ENCODE data around the gene CASZ1.

CASZ1 gene

DNA sequence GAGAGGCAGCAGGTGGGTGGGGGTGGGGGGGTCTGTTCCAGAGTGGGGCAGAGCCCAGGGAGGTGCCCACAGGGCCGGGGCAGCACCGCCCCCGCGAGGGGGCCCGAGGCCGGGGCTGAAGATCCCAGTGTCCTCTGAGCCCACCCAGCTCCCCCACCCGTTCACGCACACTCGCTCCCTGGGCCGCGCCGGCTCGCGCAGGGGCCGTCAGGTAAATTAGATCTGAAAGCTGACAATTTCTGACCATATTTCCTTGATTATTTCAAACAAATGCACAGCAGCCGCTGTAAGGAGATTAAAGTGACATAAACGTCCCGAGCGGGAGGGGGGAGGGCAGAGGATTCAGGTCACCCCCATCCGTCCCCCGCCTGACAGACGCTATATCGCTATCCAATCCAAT is 118.0 kb downstream of the CASZ1 start:
- H3K4me3 ChIP-seq (ENCODE audit: low read depth, low read length) = no peak overlapping the region
- TF ChIP-seq, protein P1, sequence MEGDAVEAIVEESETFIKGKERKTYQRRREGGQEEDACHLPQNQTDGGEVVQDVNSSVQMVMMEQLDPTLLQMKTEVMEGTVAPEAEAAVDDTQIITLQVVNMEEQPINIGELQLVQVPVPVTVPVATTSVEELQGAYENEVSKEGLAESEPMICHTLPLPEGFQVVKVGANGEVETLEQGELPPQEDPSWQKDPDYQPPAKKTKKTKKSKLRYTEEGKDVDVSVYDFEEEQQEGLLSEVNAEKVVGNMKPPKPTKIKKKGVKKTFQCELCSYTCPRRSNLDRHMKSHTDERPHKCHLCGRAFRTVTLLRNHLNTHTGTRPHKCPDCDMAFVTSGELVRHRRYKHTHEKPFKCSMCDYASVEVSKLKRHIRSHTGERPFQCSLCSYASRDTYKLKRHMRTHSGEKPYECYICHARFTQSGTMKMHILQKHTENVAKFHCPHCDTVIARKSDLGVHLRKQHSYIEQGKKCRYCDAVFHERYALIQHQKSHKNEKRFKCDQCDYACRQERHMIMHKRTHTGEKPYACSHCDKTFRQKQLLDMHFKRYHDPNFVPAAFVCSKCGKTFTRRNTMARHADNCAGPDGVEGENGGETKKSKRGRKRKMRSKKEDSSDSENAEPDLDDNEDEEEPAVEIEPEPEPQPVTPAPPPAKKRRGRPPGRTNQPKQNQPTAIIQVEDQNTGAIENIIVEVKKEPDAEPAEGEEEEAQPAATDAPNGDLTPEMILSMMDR (IDR thresholded peaks at IDR 0.05; ENCODE audit: low read depth, low read length) = no peak

GRCh38 chr1:10677491-10678391 is 118.7 kb downstream of the CASZ1 start:
- no peak overlapping the region for H3K4me3 ChIP-seq (ENCODE audit: low read depth, low read length)
- TF ChIP-seq, protein P1 (IDR thresholded peaks at IDR 0.05; ENCODE audit: low read depth, low read length) = no peak

GRCh38 chr1:10676963-10677362 is 119.5 kb downstream of the CASZ1 start:
- H3K4me3 ChIP-seq (ENCODE audit: low read depth, low read length) = no peak overlapping the region
- TF ChIP-seq, protein P1 (IDR thresholded peaks at IDR 0.05; ENCODE audit: low read depth, low read length) = no peak

DNA sequence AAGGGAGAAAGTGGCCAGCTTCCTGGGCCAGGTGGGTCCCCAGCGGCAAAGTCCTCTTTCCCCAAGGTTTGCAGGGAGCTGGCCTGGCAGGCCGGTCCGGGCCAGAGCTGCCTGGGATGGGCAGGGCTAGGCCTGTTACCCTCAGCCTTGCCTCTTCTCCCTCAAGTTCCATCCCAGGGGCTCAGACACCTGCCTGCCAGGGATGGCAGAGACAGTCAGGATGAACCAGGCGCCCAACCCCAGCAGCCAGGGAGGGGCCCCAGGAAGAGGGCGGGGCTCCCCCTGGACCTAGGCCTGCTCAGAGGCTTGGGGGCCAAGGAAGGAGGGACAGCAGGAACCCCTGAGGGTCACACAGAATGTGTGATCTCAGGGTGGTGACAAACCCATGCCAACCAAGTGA is 120.6 kb downstream of the CASZ1 start:
- TF ChIP-seq, protein P1 (IDR thresholded peaks at IDR 0.05; ENCODE audit: low read depth, low read length) = no peak

GRCh38 chr1:10674700-10675609 is 121.5 kb downstream of the CASZ1 start:
- TF ChIP-seq, protein P1 (IDR thresholded peaks at IDR 0.05; ENCODE audit: low read depth, low read length) = no peak
- no peak overlapping the region for H3K4me3 ChIP-seq (ENCODE audit: low read depth, low read length)

More for the DNA sequence above, 120.6 kb downstream of the CASZ1 start:
- no peak overlapping the region for H3K4me3 ChIP-seq (ENCODE audit: low read depth, low read length)

- H3K4me3 ChIP-seq (ENCODE audit: low read depth, low read length) = no peak overlapping the region
- TF ChIP-seq, protein P1 (IDR thresholded peaks at IDR 0.05; ENCODE audit: low read depth, low read length) = no peak
These were observed 122.2 kb downstream of the CASZ1 start for GRCh38 chr1:10674222-10674621.
